H1 (cell line): ENCODE results near the gene DKC1. TPM values are rescaled to one million over a fixed set of nuclear protein-coding genes. Genes with fewer than 3 reads are reported as not detected.

Source experiments
- CTCF ChIA-PET: fragments of 300-600 bp; sonication (Branson Sonifier 250); formaldehyde crosslinking; loops from one replicate; lab custom pipeline; 2021; ENCODE audit not compliant: partially characterized antibody; lab: Charles Lee
- POLR2A ChIA-PET: fragments of 300-600 bp; sonication (Branson Sonifier 250); formaldehyde crosslinking; loops from one replicate; lab custom pipeline; 2021; ENCODE audit warnings: inconsistent platforms; ENCODE audit not compliant: partially characterized antibody; lab: Charles Lee
- DNase-seq, 2 experiments: peaks; one replicate each; pipeline versions ENCODE4 v3.0.0 to v3.0.0-alpha.2; 2010 to 2022; ENCODE audit warnings: low spot score in 2 of 2, low read depth in 1 of 2, mixed read lengths in 1 of 2
- FAIRE-seq: peaks from 2 replicates; lab custom pipeline; 2011; peaks lifted over from hg19 to GRCh38; lab: Jason Lieb, UNC
- H2AFZ ChIP-seq: 2 replicates; pipeline ENCODE4 v1.8.1; 2012; ENCODE audit warnings: low read length, inconsistent platforms
- H2AK5ac ChIP-seq: 2 replicates; pipeline ENCODE4 v1.6.1; 2013; ENCODE audit warnings: low read depth, low read length
- H2BK120ac ChIP-seq: replicated peaks from 2 replicates; pipeline ENCODE3; 2013; ENCODE audit warnings: low read depth, low read length, inconsistent platforms
- H2BK12ac ChIP-seq: 2 replicates; pipeline ENCODE4 v1.6.1; 2013; ENCODE audit warnings: low read depth, low read length
- H2BK15ac ChIP-seq: 2 replicates; pipeline ENCODE4 v1.6.1; 2013; ENCODE audit warnings: low read length
- H2BK20ac ChIP-seq: 2 replicates; pipeline ENCODE4 v1.6.1; 2013; ENCODE audit warnings: low read length
- H2BK5ac ChIP-seq: 2 replicates; pipeline ENCODE4 v1.6.1; 2013; ENCODE audit warnings: low read depth, low read length
- H3K14ac ChIP-seq: 2 replicates; pipeline ENCODE4 v1.6.1; 2013; ENCODE audit warnings: inconsistent platforms; ENCODE audit not compliant: insufficient read length
- H3K18ac ChIP-seq: 2 replicates; pipeline ENCODE4 v1.6.1; 2013; ENCODE audit warnings: low read length; ENCODE audit errors: extremely low read depth
- H3K23ac ChIP-seq: 2 replicates; pipeline ENCODE4 v1.6.1; 2013; ENCODE audit warnings: inconsistent platforms; ENCODE audit not compliant: insufficient read length
- H3K23me2 ChIP-seq: 2 replicates; pipeline ENCODE4 v1.6.1; 2013; ENCODE audit warnings: low read depth, low read length
- H3K27ac ChIP-seq: 2 replicates; pipeline ENCODE4 v1.6.1; 2011; ENCODE audit warnings: low read depth, low read length, inconsistent platforms
- H3K27me3 ChIP-seq, 4 experiments: replicated peaks in 1 of 4; 1 replicate in 1 of 4; 2 replicates in 3 of 4; pipeline versions ENCODE4 v1.6.1 to v1.8.1; 2011 to 2013; ENCODE audit warnings: low read length in 3 of 4, mild to moderate bottlenecking in 3 of 4, inconsistent platforms in 2 of 4, mixed read lengths in 2 of 4, moderate library complexity in 1 of 4; ENCODE audit not compliant: control insufficient read depth in 3 of 4, insufficient read depth in 3 of 4; ENCODE audit errors: extremely low read depth in 1 of 4
- H3K36me3 ChIP-seq, 4 experiments: 2 replicates each; pipeline versions ENCODE4 v1.6.1 to v1.8.1; 2011 to 2013; ENCODE audit warnings: mild to moderate bottlenecking in 4 of 4, low read length in 3 of 4, moderate library complexity in 2 of 4, control low read depth in 1 of 4, inconsistent platforms in 1 of 4; ENCODE audit not compliant: insufficient read depth in 4 of 4, control insufficient read depth in 2 of 4
- H3K4ac ChIP-seq: replicated peaks from 2 replicates; pipeline ENCODE3; 2013; ENCODE audit warnings: low read length, low read depth, mixed read lengths, inconsistent platforms; ENCODE audit not compliant: insufficient read length
- H3K4me1 ChIP-seq, 4 experiments: replicated peaks in 1 of 4; 1 replicate in 1 of 4; 2 replicates in 3 of 4; pipeline versions ENCODE4 v1.6.1 to v1.8.1; 2011 to 2013; ENCODE audit warnings: low read length in 3 of 4, inconsistent platforms in 2 of 4, mixed read lengths in 1 of 4; ENCODE audit not compliant: insufficient read depth in 4 of 4, control insufficient read depth in 3 of 4
- H3K4me2 ChIP-seq, 2 experiments: 2 replicates each; pipeline versions ENCODE4 v1.6.1 to v1.8.1; 2011 to 2013; ENCODE audit warnings: low read depth in 2 of 2, low read length in 2 of 2, control low read depth in 1 of 2, inconsistent platforms in 1 of 2, mild to moderate bottlenecking in 1 of 2; ENCODE audit not compliant: insufficient read depth in 1 of 2
- H3K4me3 ChIP-seq, 4 experiments: fragments of 200-600, 300-600 bp in 1 of 4; sonication (generic), shearing (Covaris generic), sonication (Bioruptor Twin) in 1 of 4; 2 replicates each; pipeline versions ENCODE4 v1.5.1 to v1.8.1; 2011 to 2016; ENCODE audit warnings: low read length in 4 of 4, low read depth in 3 of 4, control low read depth in 2 of 4, inconsistent platforms in 2 of 4, mild to moderate bottlenecking in 2 of 4, mixed read lengths in 1 of 4, moderate library complexity in 1 of 4; ENCODE audit not compliant: insufficient read depth in 2 of 4; ENCODE audit errors: extremely low read depth in 1 of 4
- H3K56ac ChIP-seq: replicated peaks from 2 replicates; pipeline ENCODE3; 2013; ENCODE audit warnings: low read depth, mild to moderate bottlenecking, mixed read lengths, low read length, inconsistent platforms; ENCODE audit not compliant: insufficient read length
- H3K79me1 ChIP-seq: 2 replicates; pipeline ENCODE4 v1.6.1; 2013; ENCODE audit warnings: low read depth, low read length, control low read depth
- H3K79me2 ChIP-seq, 2 experiments: 2 replicates each; pipeline versions ENCODE4 v1.6.1 to v1.8.1; 2012 to 2013; ENCODE audit warnings: low read length in 2 of 2, mild to moderate bottlenecking in 2 of 2, inconsistent platforms in 1 of 2; ENCODE audit not compliant: insufficient read depth in 2 of 2, control insufficient read depth in 1 of 2
- H3K9ac ChIP-seq, 4 experiments: replicated peaks in 1 of 4; 1 replicate in 1 of 4; 2 replicates in 3 of 4; pipeline versions ENCODE4 v1.6.1 to v1.8.1; 2011 to 2013; ENCODE audit warnings: low read depth in 3 of 4, low read length in 3 of 4, control low read depth in 2 of 4, mild to moderate bottlenecking in 2 of 4, moderate library complexity in 2 of 4, inconsistent platforms in 1 of 4; ENCODE audit errors: extremely low read depth in 1 of 4
- H3K9me3 ChIP-seq, 2 experiments: 2 replicates each; pipeline versions ENCODE4 v1.6.1 to v1.8.1; 2012 to 2013; ENCODE audit warnings: mild to moderate bottlenecking in 2 of 2, moderate library complexity in 2 of 2, control low read depth in 1 of 2, inconsistent platforms in 1 of 2, low read depth in 1 of 2, low read length in 1 of 2, mixed read lengths in 1 of 2; ENCODE audit not compliant: insufficient read depth in 2 of 2
- H4K20me1 ChIP-seq, 2 experiments: replicated peaks in 1 of 2; 2 replicates each; pipeline versions ENCODE3 to v1.8.1; 2011 to 2013; ENCODE audit warnings: inconsistent platforms in 2 of 2, low read length in 2 of 2, mild to moderate bottlenecking in 1 of 2; ENCODE audit not compliant: insufficient read depth in 2 of 2, control insufficient read depth in 1 of 2
- H4K5ac ChIP-seq: 2 replicates; pipeline ENCODE4 v1.6.1; 2013; ENCODE audit warnings: low read length, low read depth, mixed read lengths, inconsistent platforms; ENCODE audit not compliant: insufficient read length
- H4K8ac ChIP-seq: 2 replicates; pipeline ENCODE4 v1.8.0; 2013; ENCODE audit warnings: mild to moderate bottlenecking, moderate library complexity, low read length, inconsistent platforms; ENCODE audit not compliant: insufficient read depth; ENCODE audit errors: extremely low read depth
- H4K91ac ChIP-seq: replicated peaks from 2 replicates; pipeline ENCODE3; 2013; ENCODE audit warnings: low read length, mixed read lengths, inconsistent platforms; ENCODE audit not compliant: insufficient read length
- ASH2L ChIP-seq: fragments of 200-600, 300-600 bp; sonication (generic); IDR thresholded peaks from one replicate; pipeline ENCODE4 v1.7.1; 2017; ENCODE audit warnings: low read length
- CHD1 ChIP-seq: IDR thresholded peaks from 2 replicates; pipeline ENCODE4 v1.6.1; 2012; ENCODE audit warnings: low read depth, low read length, improper control_type of control experiment
- CHD2 ChIP-seq: IDR thresholded peaks from 2 replicates; pipeline ENCODE4 v1.6.1; 2012; ENCODE audit warnings: low read length, improper control_type of control experiment
- FOSL1 ChIP-seq: IDR thresholded peaks from 2 replicates; pipeline ENCODE4 v1.6.1; 2011; ENCODE audit warnings: mild to moderate bottlenecking, low read depth, low read length, moderate library complexity; ENCODE audit not compliant: insufficient read depth
- GTF2F1 ChIP-seq: IDR thresholded peaks from 2 replicates; pipeline ENCODE4 v1.6.1; 2012; ENCODE audit warnings: low read depth, low read length, improper control_type of control experiment, borderline replicate concordance
- KDM4A ChIP-seq: IDR thresholded peaks from one replicate; pipeline ENCODE4 v1.7.1; 2012; ENCODE audit warnings: low read depth, mild to moderate bottlenecking, moderate library complexity, low read length, inconsistent platforms; ENCODE audit not compliant: severe bottlenecking
- MAFK ChIP-seq: IDR thresholded peaks from 2 replicates; pipeline ENCODE4 v1.6.1; 2012; ENCODE audit warnings: low read depth, mild to moderate bottlenecking, improper control_type of control experiment, low read length
- NANOG ChIP-seq: IDR thresholded peaks from 2 replicates; pipeline ENCODE4 v1.6.1; 2011; ENCODE audit warnings: low read length, low read depth, mild to moderate bottlenecking, inconsistent platforms; ENCODE audit not compliant: insufficient read depth, poor library complexity, severe bottlenecking
- PHF8 ChIP-seq: fragments of 200-600 bp; sonication (generic); conservative IDR thresholded peaks from 2 replicates; pipeline ENCODE4 v1.7.1; 2012; ENCODE audit warnings: low read depth, mild to moderate bottlenecking, inconsistent platforms, low read length, moderate library complexity
- RAD21 ChIP-seq, 2 experiments: IDR thresholded peaks in 1 of 2; conservative IDR thresholded peaks in 1 of 2; 2 replicates each; pipeline ENCODE4 v1.6.1; 2011; ENCODE audit warnings: low read depth in 2 of 2, low read length in 2 of 2, improper control_type of control experiment in 1 of 2, inconsistent platforms in 1 of 2, mild to moderate bottlenecking in 1 of 2, moderate library complexity in 1 of 2
- RNF2 ChIP-seq: fragments of 200-900, 300-1000 bp; sonication (generic); IDR thresholded peaks from 2 replicates; pipeline ENCODE4 v1.7.1; 2016; ENCODE audit warnings: borderline replicate concordance, low read depth, mild to moderate bottlenecking, antibody characterized with exemption, low read length; ENCODE audit not compliant: poor library complexity, severe bottlenecking; ENCODE audit errors: missing control alignments
- TAF1 ChIP-seq: IDR thresholded peaks from 2 replicates; pipeline ENCODE4 v1.6.1; 2011; ENCODE audit warnings: mild to moderate bottlenecking, low read depth, low read length
- WGBS, 2 experiments: shearing (Covaris generic) in 1 of 2; methylation state at CpG; one replicate each; pipeline versions ENCODE4 v1.1.6 to v1.1.7; 2013 to 2015; ENCODE audit warnings: low lambda C conversion rate in 2 of 2, mixed read lengths in 2 of 2, inconsistent platforms in 1 of 2, low coverage in 1 of 2, missing lambda C conversion rate in 1 of 2; ENCODE audit not compliant: insufficient replicate concordance in 2 of 2, insufficient coverage in 1 of 2, insufficient read length in 1 of 2; ENCODE audit errors: extremely low coverage in 1 of 2, missing lambda C conversion rate in 1 of 2; 5-methylcytosine and 5-hydroxymethylcytosine counted together
- polyA plus RNA-seq, 7 experiments: library from polyadenylated mRNA; depleted of rRNA in 3 of 7; stranded (reverse) in 5 of 7; unstranded in 2 of 7; fragments of >200 nt in 5 of 7; fragments of 200-250 nt in 2 of 7; gene quantifications; 1 replicate in 5 of 7; 2 replicates in 1 of 7; 4 replicates in 1 of 7; pipeline versions ENCODE4 v1.2.1 to v1.2.3, GENCODE V29; 2011 to 2013; ENCODE audit warnings: missing spikeins in 2 of 7, mixed read lengths in 2 of 7
- total RNA-seq: library from RNA; stranded (reverse); fragmentation: NEBNext Ultra II Directional; extraction: Animal tissue kit (Norgen Biotek cat#: 25700); gene quantifications from 2 replicates; pipeline ENCODE4 v1.2.1, GENCODE V29; 2021
- TF ChIP-seq, protein P1 (sequence below): IDR thresholded peaks from 2 replicates; pipeline ENCODE4 v1.6.1; 2012; ENCODE audit warnings: inconsistent platforms

DKC1 gene
- total and polyA plus RNA-seq, 2 of the 8 experiments (the other 6 are each of a cell fraction or from before 2014, with no cell fraction given) = 65.6 to 143 TPM

GRCh38 chrX:154802947-154803346 is 40.3 kb downstream of the DKC1 start:
- no peak overlapping the region for H3K18ac ChIP-seq
- no peak overlapping the region for H2AK5ac ChIP-seq
- H3K14ac ChIP-seq = no peak overlapping the region
- 93% methylated on average over 2 of the region's 2 CpGs; no CpG with 5 or more reads in 1 of the 2 experiments for WGBS, 2 experiments
- H3K23ac ChIP-seq = no peak overlapping the region
- no peak overlapping the region for H3K4me3 ChIP-seq
- no peak overlapping the region for H4K5ac ChIP-seq
- H2BK12ac ChIP-seq = no peak overlapping the region
- no peak overlapping the region for H3K4me2 ChIP-seq
- no peaks in the 10 kb centered on the region for H3K79me1 ChIP-seq
- no peak overlapping the region for H3K4ac ChIP-seq
- no peak overlapping the region for H2BK20ac ChIP-seq
- no peak overlapping the region for H2BK5ac ChIP-seq
- peaks cover 2% of the 10 kb centered on the region; the same call in 1 of the 2 replicates for H3K23me2 ChIP-seq
- H2BK120ac ChIP-seq = no peak overlapping the region
- no peak overlapping the region for H4K8ac ChIP-seq
- H3K4me1 ChIP-seq = peaks cover 0 to 8% (median 6%) of the 10 kb centered on the region in 4 experiments; a peak in 5 of 7 replicates
- H2AFZ ChIP-seq = no peak overlapping the region
- FAIRE-seq (no peak), DNase-seq (no peak)
- H3K27me3 ChIP-seq = peaks cover 0 to 27% (median 19%) of the 10 kb centered on the region in 4 experiments; a peak in 6 of 7 replicates
- no peaks in the 10 kb centered on the region; a peak in 1 of 4 replicates for H3K9me3 ChIP-seq
- H3K56ac ChIP-seq = no peak overlapping the region
- no peak for TF ChIP-seq GTF2F1
- no peak for TF ChIP-seq TAF1
- no peak for TF ChIP-seq KDM4A
- no peak for TF ChIP-seq NANOG
- no peak for TF ChIP-seq RNF2
- no peak for TF ChIP-seq PHF8
- TF ChIP-seq, protein P1, sequence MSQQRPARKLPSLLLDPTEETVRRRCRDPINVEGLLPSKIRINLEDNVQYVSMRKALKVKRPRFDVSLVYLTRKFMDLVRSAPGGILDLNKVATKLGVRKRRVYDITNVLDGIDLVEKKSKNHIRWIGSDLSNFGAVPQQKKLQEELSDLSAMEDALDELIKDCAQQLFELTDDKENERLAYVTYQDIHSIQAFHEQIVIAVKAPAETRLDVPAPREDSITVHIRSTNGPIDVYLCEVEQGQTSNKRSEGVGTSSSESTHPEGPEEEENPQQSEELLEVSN = no peak
- no peak for TF ChIP-seq FOSL1
- TF ChIP-seq CHD1 = no peak
- no peak for TF ChIP-seq RAD21 (IDR thresholded peaks at IDR 0.05 in 1 of 2, conservative IDR thresholded peaks at IDR 0.05 in 1 of 2; ENCODE audit: low read depth in 2 of 2, low read length in 2 of 2)
- TF ChIP-seq CHD2 = no peak
- no peak for TF ChIP-seq MAFK
- TF ChIP-seq ASH2L = no peak
- H2BK15ac ChIP-seq = no peak overlapping the region
- POLR2A ChIA-PET = interaction anchor here (1.5 kb wide), 1 partner anchor 27 kb away, joined by 4 read pairs; no protein-coding TSS in a partner anchor
- CTCF ChIA-PET = no interaction called here
- no peak overlapping the region for H3K27ac ChIP-seq
- H3K9ac ChIP-seq = no peak overlapping the region
- H3K36me3 ChIP-seq = no peaks in the 10 kb centered on the region
- no peak overlapping the region for H4K91ac ChIP-seq
- H4K20me1 ChIP-seq = peaks cover 0 to 3% of the 10 kb centered on the region in 2 experiments
- H3K79me2 ChIP-seq = no peaks in the 10 kb centered on the region
